Stimulated activated CD4-positive, alpha-beta T cell treated with anti-CD3 and anti-CD28 coated beads, Interleukin-4, amount 100 ng/mL, for 1 hour (primary cell): ENCODE measurements around the gene KCNG1.

Experiments
- DNase-seq: peaks from one replicate; pipeline ENCODE4 v3.0.0-alpha.2; 2020

The KCNG1 gene

DNA sequence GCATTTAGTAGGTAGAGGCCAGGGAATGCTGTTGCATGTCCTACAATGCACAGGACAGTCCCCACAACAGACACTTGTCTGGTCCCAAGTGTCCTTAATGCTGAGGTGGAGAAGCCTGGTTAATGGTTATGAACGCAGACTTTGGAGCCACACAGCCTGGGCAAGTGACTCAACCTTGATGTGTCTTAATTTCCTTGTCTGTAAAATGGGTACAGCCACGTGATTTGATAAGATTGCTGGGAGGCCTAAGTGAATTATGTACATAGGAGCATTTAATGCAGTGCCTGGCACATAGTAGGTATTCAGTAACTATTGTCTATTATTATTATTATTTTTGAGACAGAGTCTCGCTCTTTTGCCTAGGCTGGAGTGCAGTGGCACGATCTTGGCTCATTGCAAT, 11.4 kb downstream of the KCNG1 start:
- no peak for DNase-seq

DNA sequence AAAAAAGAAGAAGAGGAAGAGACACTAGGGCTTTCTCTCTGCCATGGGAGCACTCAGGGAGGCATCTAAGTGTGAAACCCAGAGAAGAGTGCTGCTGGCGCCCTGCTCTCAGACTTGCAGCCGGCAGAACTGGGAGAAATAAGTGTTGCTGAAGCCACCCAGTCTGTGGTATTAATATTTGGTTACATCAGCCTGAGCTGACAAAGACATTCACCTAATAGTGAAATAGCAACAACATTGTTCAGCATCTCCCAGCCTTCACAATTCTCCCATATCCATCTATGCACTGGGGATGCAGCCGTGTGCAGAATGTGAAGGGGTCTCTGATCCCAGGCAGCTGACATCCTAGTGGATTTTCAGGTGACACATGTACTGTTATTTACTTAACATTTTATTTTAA, 12.0 kb downstream of the KCNG1 start:
- no peak for DNase-seq

DNA sequence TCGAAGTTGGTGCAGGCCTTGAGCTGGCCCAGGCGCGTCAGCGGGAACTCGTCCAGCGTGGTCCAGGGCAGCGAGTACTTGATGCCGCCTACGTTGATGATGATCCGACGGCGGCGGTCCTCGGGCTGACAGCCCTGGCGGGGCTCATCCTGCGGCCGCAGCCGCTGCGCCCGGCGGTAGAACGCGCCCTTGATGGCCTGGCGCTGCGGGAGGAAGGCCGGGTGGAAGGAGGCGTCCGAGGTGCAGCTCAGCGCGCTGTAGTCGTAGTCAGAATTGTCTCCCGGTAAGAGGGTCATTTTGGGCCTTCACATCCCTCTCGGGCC, 12.9 kb downstream of the KCNG1 start:
- DNase-seq, result no peak

DNA sequence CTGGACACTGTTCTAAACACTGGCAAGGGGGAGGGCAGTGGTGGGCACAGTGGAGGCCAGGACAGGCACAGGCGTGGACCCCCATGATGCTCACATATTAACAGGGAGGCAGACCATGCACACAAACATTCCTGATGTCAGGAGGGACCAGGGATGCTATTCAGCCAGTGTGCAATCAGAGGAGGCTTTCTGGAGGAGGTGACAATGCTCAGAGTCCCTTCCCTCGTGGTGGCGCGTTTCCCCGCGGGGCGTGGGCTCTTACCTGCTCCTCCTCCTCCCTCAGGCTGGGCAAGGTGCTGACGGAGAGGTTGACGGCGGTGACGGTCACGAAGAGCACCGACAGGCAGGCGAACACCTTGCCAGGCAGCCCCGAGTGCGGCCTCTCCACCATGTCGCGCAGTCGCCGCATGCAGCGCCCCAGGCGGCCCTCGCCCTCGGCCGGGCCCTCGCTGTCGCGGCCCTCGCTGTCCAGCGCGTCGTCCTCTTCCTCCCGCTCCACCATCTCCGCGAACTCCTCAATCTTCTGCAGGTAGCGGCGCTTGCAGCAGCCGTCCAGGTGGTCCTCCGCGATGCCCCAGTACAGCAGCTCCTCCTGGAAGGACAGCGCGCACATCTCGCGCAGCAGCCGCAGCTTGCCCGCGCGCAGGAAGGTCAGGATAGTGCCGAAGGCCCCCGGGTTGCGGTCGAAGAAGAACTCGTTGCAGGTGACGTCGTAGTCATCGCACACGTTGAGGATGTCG, 13.4 kb downstream of the KCNG1 start:
- DNase-seq, result no peak

DNA sequence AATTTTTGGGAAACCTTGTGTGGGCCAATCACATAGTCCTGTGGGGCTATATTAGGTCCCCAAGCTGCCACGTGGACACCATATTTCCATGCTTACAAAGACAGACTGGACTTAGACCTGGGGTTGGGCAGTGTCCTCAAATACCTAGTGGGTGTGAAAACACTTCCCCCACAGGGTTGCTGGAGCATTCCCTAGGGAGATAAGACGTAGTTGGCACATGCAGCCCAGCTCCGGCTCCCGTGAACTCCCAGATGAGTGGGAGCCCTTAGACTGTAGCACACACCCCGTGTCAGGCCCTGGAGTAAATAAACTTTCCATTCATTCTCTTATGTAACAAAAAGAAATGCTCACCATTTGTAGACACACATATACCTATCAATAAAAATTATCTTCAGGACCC, 14.2 kb downstream of the KCNG1 start:
- no peak for DNase-seq

GRCh38 chr20:51005214-51005613, 17.7 kb downstream of the KCNG1 start:
- no peak for DNase-seq

- no peak for DNase-seq
Observed at GRCh38 chr20:51004781-51005180, 18.1 kb downstream of the KCNG1 start.

GRCh38 chr20:51004305-51004727, 18.6 kb downstream of the KCNG1 start:
- no peak for DNase-seq

GRCh38 chr20:51003753-51004152, 19.2 kb downstream of the KCNG1 start:
- DNase-seq, result no peak

DNA sequence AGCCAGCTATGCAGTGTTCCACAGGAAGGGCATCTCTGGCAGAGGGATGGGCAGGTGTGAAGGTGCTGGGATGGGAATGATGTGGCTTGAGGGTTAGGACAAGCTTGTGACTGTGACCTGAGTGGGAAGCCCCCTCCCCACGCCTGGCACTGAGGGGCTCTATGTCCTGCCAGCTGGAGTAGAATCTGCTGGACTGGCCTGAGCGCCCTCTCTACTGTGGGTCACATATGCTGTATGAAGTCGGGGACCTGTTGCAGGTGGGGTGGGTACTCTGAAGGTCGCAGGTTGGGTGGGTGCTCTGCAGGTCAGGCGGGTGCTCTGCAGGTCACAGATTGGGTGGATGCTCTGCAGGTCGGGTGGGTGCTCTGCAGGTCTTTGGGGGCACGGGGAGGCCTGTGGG, 20.3 kb downstream of the KCNG1 start:
- DNase-seq, result no peak

GRCh38 chr20:51001430-51002265, 21.3 kb downstream of the KCNG1 start:
- no peak for DNase-seq

DNA sequence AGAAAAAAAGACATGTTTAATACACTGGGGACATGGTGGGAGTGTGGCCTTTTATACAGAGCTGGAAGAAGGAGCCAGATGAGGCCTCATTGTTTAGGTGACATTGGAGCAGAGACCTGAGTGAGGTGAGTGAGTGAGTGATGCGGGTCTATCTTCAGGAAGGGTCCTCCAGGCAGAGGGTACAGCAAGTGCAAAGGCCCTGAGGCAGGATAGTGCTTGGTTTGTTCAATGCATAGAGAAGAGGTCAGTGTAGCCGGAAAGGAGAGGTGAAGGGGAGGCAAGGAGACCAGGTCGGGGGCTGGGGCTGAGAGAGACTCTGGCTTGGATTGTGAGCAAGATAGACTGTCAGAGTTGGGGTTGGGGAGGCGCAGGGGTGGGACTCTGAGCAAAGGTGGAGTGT, 23.6 kb downstream of the KCNG1 start:
- DNase-seq, result no peak

- DNase-seq, result no peak
Observed at GRCh38 chr20:50996901-50997865, 25.7 kb downstream of the KCNG1 start.

GRCh38 chr20:50995506-50995905, 27.4 kb downstream of the KCNG1 start:
- DNase-seq, result no peak

DNA sequence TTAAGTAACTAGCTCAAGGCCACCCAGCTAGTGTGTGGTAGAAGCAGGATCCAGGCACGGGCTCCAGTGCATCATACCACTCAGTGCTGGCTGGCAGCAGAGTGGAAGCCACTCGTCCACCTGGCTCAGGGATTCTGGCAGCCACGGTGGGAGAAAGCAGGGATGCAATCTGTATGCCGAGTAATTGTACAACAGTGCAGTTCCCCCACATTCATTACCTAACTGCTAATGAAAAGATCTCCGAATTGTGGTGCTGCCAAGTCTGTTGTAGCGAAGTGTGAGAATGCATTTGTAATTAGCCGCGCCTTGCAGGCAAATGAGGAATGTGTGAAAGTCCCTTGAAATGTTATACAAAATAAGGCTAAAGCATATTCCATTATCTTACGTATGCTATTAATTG, 29.0 kb downstream of the KCNG1 start:
- no peak for DNase-seq

GRCh38 chr20:50992733-50993457, 30.0 kb downstream of the KCNG1 start:
- DNase-seq, result no peak

DNA sequence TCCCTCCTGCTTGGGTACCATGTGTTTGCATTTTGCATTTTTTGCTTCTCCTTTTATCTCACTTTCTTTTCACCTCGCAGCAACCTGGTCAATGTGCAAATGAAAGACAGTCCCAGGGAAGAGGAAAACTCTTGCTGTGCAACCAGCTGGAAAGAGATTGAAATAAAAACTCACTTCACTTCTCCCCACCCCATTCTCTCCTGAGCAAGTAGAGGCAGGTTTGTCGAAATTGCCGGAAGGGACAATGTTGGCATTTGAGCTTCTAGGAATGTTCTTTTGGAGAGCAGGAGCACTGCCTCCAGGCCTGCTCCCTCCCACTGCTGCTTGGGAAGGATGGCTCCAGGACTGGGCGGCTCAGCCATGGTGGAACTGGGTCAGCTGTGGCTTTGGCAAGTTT, 30.6 kb downstream of the KCNG1 start:
- no peak for DNase-seq

DNA sequence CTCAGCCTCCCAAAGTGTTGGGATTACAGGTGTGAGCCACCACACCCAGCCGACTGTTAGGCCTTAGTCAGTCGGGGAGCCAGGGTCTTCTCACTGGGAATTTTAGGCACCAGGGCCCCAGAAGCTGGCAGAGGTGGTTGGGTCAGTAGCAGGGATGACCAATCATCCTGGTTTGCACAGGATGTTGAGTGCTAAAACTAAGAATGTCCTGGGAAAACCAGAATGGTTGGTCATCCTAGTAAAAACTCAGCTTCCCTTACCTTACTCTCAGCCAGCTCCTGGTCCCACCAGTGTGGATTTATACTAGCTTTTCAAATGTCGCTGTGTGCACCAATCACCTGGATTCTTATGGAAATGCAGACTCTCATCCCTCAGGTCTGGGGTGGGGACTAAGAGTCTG, 31.8 kb downstream of the KCNG1 start:
- no peak for DNase-seq

GRCh38 chr20:50987493-50988210, 35.3 kb downstream of the KCNG1 start:
- peak; percentile 28 for DNase-seq

DNA sequence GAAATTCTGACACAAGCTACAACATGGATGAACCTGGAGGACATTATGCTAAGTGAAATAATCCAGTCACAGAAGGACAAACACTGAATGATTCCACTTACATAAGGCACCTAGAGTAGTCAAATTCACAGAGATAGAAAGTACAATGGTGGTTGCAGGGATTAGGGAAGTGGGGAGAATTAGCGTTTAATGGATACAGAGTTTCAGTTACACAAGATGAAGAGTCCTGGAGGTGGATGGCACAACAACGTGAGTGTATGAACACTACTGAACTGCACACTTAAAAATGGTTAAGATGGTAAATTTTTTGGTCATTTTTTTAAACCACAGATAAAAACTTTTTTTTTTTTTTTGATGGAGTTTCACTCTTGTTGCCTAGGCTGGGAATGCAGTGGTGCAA, 39.6 kb downstream of the KCNG1 start:
- no peak for DNase-seq

DNA sequence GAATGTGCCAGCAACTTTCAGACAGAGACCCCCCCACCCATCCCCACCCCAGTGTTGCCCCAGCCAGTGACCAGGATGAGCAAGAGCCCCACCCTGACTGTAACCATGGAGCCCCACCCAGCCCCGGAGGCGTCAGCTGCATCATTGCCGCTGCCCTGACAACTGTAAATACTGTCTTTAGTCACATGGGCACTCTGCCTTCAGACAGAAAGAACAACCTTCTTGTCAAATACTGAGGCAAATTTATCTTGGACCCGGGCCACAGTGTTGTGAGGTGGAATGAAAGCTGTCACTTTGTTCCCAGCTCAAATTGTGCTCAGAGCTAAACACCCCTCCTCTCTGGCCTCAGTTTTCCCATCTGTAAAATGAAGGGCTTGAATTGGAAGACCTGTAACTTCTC, 40.5 kb downstream of the KCNG1 start:
- no peak for DNase-seq

- DNase-seq, result no peak
Observed at GRCh38 chr20:50981714-50982048, 41.2 kb downstream of the KCNG1 start.
